HG03175 (cell line): ENCODE data around the gene SPRED2.

Experiments
- ATAC-seq: cut with Tn5 transposase; IDR thresholded peaks from one replicate; pipeline ENCODE4 v1.9.1; 2021; ENCODE audit warnings: mild to moderate bottlenecking, moderate library complexity; ENCODE audit not compliant: unreplicated experiment

The SPRED2 gene

GRCh38 chr2:65316072-65316471 lies 116.3 kb downstream of the SPRED2 start:
- no peak for ATAC-seq

GRCh38 chr2:65314801-65315441 lies 117.5 kb downstream of the SPRED2 start:
- no peak for ATAC-seq

- ATAC-seq = no peak
These were observed 118.5 kb downstream of the SPRED2 start for GRCh38 chr2:65313954-65314256.

- no peak for ATAC-seq
These were observed 119.1 kb downstream of the SPRED2 start for GRCh38 chr2:65313126-65313953.

- ATAC-seq = no peak
These were observed 120.8 kb downstream of the SPRED2 start for GRCh38 chr2:65311596-65311995.

GRCh38 chr2:65311049-65311448 lies 121.3 kb downstream of the SPRED2 start:
- no peak for ATAC-seq

- ATAC-seq = no peak
These were observed 122.7 kb downstream of the SPRED2 start for GRCh38 chr2:65309699-65310098.

- ATAC-seq = no peak
These were observed 126.5 kb downstream of the SPRED2 start for GRCh38 chr2:65305934-65306333.

- peak; percentile 87 for ATAC-seq
These were observed 131.4 kb downstream of the SPRED2 start for GRCh38 chr2:65300761-65301711.

GRCh38 chr2:65300134-65300760 lies 132.2 kb downstream of the SPRED2 start:
- no peak for ATAC-seq

GRCh38 chr2:65299246-65299645 lies 133.2 kb downstream of the SPRED2 start:
- ATAC-seq = no peak

- no peak for ATAC-seq
These were observed 134.3 kb downstream of the SPRED2 start for GRCh38 chr2:65298089-65298488.

- no peak for ATAC-seq
These were observed 134.9 kb downstream of the SPRED2 start for GRCh38 chr2:65297544-65297943.

- ATAC-seq = no peak
These were observed 135.4 kb downstream of the SPRED2 start for GRCh38 chr2:65296971-65297370.

- no peak for ATAC-seq
These were observed 137.7 kb downstream of the SPRED2 start for GRCh38 chr2:65294701-65295100.

- ATAC-seq = no peak
These were observed 138.3 kb downstream of the SPRED2 start for GRCh38 chr2:65294136-65294535.

GRCh38 chr2:65293376-65293775 lies 139.0 kb downstream of the SPRED2 start:
- ATAC-seq = no peak

GRCh38 chr2:65292461-65293011 lies 139.9 kb downstream of the SPRED2 start:
- no peak for ATAC-seq

- ATAC-seq = no peak
These were observed 140.3 kb downstream of the SPRED2 start for GRCh38 chr2:65292106-65292400.

- no peak for ATAC-seq
These were observed 140.9 kb downstream of the SPRED2 start for GRCh38 chr2:65291216-65292105.
